ENCODE measurements around the gene ADCY7. TPM values are rescaled to one million over a fixed set of nuclear protein-coding genes. Genes with fewer than 3 reads are reported as not detected.
A peak's percentile ranks its signal among the peaks of the same experiment; 100 is the strongest.

Gene ADCY7
- total RNA-seq, 6 experiments from 2014 or later, result 32.7 to 48.1 (median 41.9) TPM

- no peaks in the 10 kb centered on the region for H3K9me3 Mint-ChIP-seq
- TF ChIP-seq, protein P1, sequence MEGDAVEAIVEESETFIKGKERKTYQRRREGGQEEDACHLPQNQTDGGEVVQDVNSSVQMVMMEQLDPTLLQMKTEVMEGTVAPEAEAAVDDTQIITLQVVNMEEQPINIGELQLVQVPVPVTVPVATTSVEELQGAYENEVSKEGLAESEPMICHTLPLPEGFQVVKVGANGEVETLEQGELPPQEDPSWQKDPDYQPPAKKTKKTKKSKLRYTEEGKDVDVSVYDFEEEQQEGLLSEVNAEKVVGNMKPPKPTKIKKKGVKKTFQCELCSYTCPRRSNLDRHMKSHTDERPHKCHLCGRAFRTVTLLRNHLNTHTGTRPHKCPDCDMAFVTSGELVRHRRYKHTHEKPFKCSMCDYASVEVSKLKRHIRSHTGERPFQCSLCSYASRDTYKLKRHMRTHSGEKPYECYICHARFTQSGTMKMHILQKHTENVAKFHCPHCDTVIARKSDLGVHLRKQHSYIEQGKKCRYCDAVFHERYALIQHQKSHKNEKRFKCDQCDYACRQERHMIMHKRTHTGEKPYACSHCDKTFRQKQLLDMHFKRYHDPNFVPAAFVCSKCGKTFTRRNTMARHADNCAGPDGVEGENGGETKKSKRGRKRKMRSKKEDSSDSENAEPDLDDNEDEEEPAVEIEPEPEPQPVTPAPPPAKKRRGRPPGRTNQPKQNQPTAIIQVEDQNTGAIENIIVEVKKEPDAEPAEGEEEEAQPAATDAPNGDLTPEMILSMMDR (IDR thresholded peaks at IDR 0.05), result no peak
- H3K27me3 Mint-ChIP-seq (ENCODE audit: insufficient read depth), result no peaks in the 10 kb centered on the region; the same call in 1 of the 2 replicates
- H3K27ac Mint-ChIP-seq, result no peak overlapping the region
- no peak for DNase-seq
- H3K4me3 Mint-ChIP-seq, result no peak overlapping the region
- peaks cover 30% of the 10 kb centered on the region for H3K4me1 Mint-ChIP-seq (ENCODE audit: low read depth)
- H3K36me3 Mint-ChIP-seq (ENCODE audit: low read depth), result no peaks in the 10 kb centered on the region; the same call in 1 of the 2 replicates
These were observed 38.4 kb downstream of the ADCY7 start for GRCh38 chr16:50304467-50305440.

GRCh38 chr16:50305441-50306061 lies 39.2 kb downstream of the ADCY7 start:
- DNase-seq, result no peak
- H3K4me3 Mint-ChIP-seq, result no peak overlapping the region
- H3K4me1 Mint-ChIP-seq (ENCODE audit: low read depth), result peaks cover 30% of the 10 kb centered on the region
- TF ChIP-seq, protein P1 (IDR thresholded peaks at IDR 0.05), result no peak
- no peaks in the 10 kb centered on the region for H3K9me3 Mint-ChIP-seq
- H3K27ac Mint-ChIP-seq, result no peak overlapping the region
- peaks cover 4% of the 10 kb centered on the region for H3K27me3 Mint-ChIP-seq (ENCODE audit: insufficient read depth)
- no peaks in the 10 kb centered on the region; the same call in 1 of the 2 replicates for H3K36me3 Mint-ChIP-seq (ENCODE audit: low read depth)

GRCh38 chr16:50306287-50306686 lies 39.9 kb downstream of the ADCY7 start:
- Mint-ChIP-seq H3K27ac (no peak overlapping the region), H3K27me3 (ENCODE audit: insufficient read depth) (peaks cover 4% of the 10 kb centered on the region), H3K4me3 (no peak overlapping the region), H3K36me3 (ENCODE audit: low read depth) (no peaks in the 10 kb centered on the region; the same call in 1 of the 2 replicates), H3K9me3 (no peaks in the 10 kb centered on the region), H3K4me1 (ENCODE audit: low read depth) (peaks cover 29% of the 10 kb centered on the region)
- TF ChIP-seq, protein P1 (IDR thresholded peaks at IDR 0.05), result no peak
- no peak for DNase-seq

DNA sequence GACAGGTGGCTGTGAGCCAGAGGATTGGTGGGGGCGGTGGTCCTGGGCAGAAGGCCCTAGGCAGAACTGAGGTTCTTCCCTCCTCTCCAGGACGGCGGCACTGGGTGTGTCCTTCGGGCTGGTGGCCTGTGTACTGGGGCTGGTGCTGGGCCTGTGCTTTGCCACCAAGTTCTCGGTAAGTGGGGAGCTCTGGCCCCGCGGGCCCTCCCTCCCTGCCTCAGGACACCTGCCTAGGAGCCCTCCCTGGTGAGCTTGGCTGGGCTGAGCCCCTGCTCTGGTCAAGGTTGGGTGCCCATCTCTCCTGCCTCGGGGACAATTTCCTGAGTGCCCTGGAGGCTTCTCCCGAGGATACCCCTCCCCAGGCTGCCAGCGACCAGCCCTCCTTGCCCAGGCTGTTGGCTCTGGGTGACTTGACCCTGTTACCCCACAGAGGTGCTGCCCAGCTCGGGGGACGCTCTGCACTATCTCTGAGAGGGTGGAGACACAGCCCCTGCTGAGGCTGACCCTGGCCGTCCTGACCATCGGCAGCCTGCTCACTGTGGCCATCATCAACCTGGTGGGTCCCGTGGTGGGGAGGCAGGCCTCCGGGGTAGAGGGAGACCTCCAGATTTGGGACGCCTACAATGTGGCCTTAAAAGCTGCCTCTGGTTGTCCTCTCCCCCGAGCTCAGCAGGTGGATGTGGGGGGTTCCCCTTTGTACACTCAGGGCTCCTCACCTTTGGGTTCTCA lies 42.0 kb downstream of the ADCY7 start:
- H3K4me3 Mint-ChIP-seq, result no peak overlapping the region
- peaks cover 4% of the 10 kb centered on the region for H3K27me3 Mint-ChIP-seq (ENCODE audit: insufficient read depth)
- no peak for DNase-seq

GRCh38 chr16:50309156-50309526 lies 42.8 kb downstream of the ADCY7 start:
- Mint-ChIP-seq H3K36me3 (ENCODE audit: low read depth) (peaks cover 14% of the 10 kb centered on the region), H3K4me1 (ENCODE audit: low read depth) (peaks cover 21% of the 10 kb centered on the region), H3K4me3 (no peak overlapping the region), H3K9me3 (no peaks in the 10 kb centered on the region), H3K27ac (no peak overlapping the region), H3K27me3 (ENCODE audit: insufficient read depth) (peaks cover 4% of the 10 kb centered on the region)
- TF ChIP-seq, protein P1 (IDR thresholded peaks at IDR 0.05), result no peak
- DNase-seq, result no peak

More for the DNA sequence above, 42.0 kb downstream of the ADCY7 start:
- Mint-ChIP-seq H3K27ac (peak overlapping the region; percentile 76; the same call in 1 of the 2 replicates), H3K9me3 (no peaks in the 10 kb centered on the region), H3K36me3 (ENCODE audit: low read depth) (peaks cover 10% of the 10 kb centered on the region), H3K4me1 (ENCODE audit: low read depth) (peaks cover 17% of the 10 kb centered on the region)
- TF ChIP-seq, protein P1 (IDR thresholded peaks at IDR 0.05), result no peak

All from HFFc6 (cell line).